CD4-positive, alpha-beta T cell treated with Interleukin-6 for 4 hours (primary cell): ENCODE results near the gene TRMT1L.
"Not testable (repeated sequence)": the region's sequence is repeated elsewhere in the genome, so short reads cannot be mapped to it uniquely, and the experiment has no call there.

Source experiments
- DNase-seq: peaks from one replicate; pipeline ENCODE4 v3.0.0-alpha.2; 2020; ENCODE audit warnings: mixed read lengths

The TRMT1L gene

GRCh38 chr1:185156854-185157598 is at the start of gene TRMT1L, which contains the start of gene SWT1:
Gene TRMT1L (minus strand): TSS chr1:185156953. CDS start chr1:185156712, 241 bp downstream.
Gene SWT1 (plus strand): TSS chr1:185157167. CDS start chr1:185160842, 3,675 bp downstream.
- DNase-seq = peak; percentile 99

GRCh38 chr1:185200889-185201288 is 44.1 kb upstream of the TRMT1L start:
- DNase-seq = no peak

- DNase-seq = not testable (repeated sequence)
Observed at GRCh38 chr1:185198712-185199111, 42.0 kb upstream of the TRMT1L start.

- no peak for DNase-seq
Observed at GRCh38 chr1:185193756-185194155, 37.0 kb upstream of the TRMT1L start.

- peak; percentile 51 for DNase-seq
Observed at GRCh38 chr1:185170291-185170848, 13.6 kb upstream of the TRMT1L start.

- DNase-seq = no peak
Observed at GRCh38 chr1:185166106-185166505, 9.4 kb upstream of the TRMT1L start.

- no peak for DNase-seq
Observed at GRCh38 chr1:185162491-185162890, 5.7 kb upstream of the TRMT1L start.

- no peak for DNase-seq
Observed at GRCh38 chr1:185159966-185160365, 3.2 kb upstream of the TRMT1L start.

GRCh38 chr1:185158800-185159199 is 2.0 kb upstream of the TRMT1L start:
- DNase-seq = no peak

- peak; percentile 2 for DNase-seq
Observed at GRCh38 chr1:185157599-185158412, 1.1 kb upstream of the TRMT1L start.

GRCh38 chr1:185156288-185156853 is 382 bp downstream of the TRMT1L start:
- DNase-seq = no peak

GRCh38 chr1:185155600-185156287 is 1.0 kb downstream of the TRMT1L start:
- DNase-seq = no peak

- DNase-seq = no peak
Observed at GRCh38 chr1:185154912-185155513, 1.7 kb downstream of the TRMT1L start.

- no peak for DNase-seq
Observed at GRCh38 chr1:185152187-185152767, 4.5 kb downstream of the TRMT1L start.

GRCh38 chr1:185151215-185151614 is 5.5 kb downstream of the TRMT1L start:
- no peak for DNase-seq

- DNase-seq = no peak
Observed at GRCh38 chr1:185144233-185144632, 12.5 kb downstream of the TRMT1L start.

- no peak for DNase-seq
Observed at GRCh38 chr1:185139246-185139645, 17.5 kb downstream of the TRMT1L start.

- no peak for DNase-seq
Observed at GRCh38 chr1:185137896-185138545, 18.7 kb downstream of the TRMT1L start.

- DNase-seq = no peak
Observed at GRCh38 chr1:185132534-185132933, 24.2 kb downstream of the TRMT1L start.

- DNase-seq = no peak
Observed at GRCh38 chr1:185129708-185130107, 27.0 kb downstream of the TRMT1L start.

- DNase-seq = no peak
Observed at GRCh38 chr1:185112356-185112755, 44.4 kb downstream of the TRMT1L start.
